Right lobe of liver (tissue), 4 donors: Measurements from ENCODE around the gene ZNF470.

Source experiments
- CTCF ChIP-seq, 4 donors: fragments of 200-600 bp in 3 of 4; fragments of 450-650 bp in 1 of 4; IDR thresholded peaks; one replicate each; pipeline versions ENCODE4 v1.5.1 to v1.8.0; 2016 to 2022; ENCODE audit warnings: antibody characterized with exemption in 4 of 4, mild to moderate bottlenecking in 2 of 4
- POLR2A ChIP-seq: fragments of 450-650 bp; IDR thresholded peaks from one replicate; pipeline ENCODE4 v1.6.1; 2017; ENCODE audit warnings: antibody characterized with exemption, mild to moderate bottlenecking
- donor health status: DM: no; HTN: no; CAD: no.
- donor health status: DM: no; HTN: no; CAD: no.
- donor health status: DM: no; HTN: yes; CAD: no.

- no peak for TF ChIP-seq POLR2A
- TF ChIP-seq CTCF (IDR thresholded peaks at IDR 0.05), result no peak
Observed at GRCh38 chr19:56623006-56623405, 55.7 kb downstream of the ZNF470 start.
